Measurements from ENCODE around the gene ELFN1. TPM values are rescaled to one million over a fixed set of nuclear protein-coding genes. Genes with fewer than 3 reads are reported as not detected.
A peak's percentile ranks its signal among the peaks of the same experiment; 100 is the strongest.

The ELFN1 gene
- total RNA-seq, 4 donors from 2014 or later: 0.12 to 1.0 (median 0.46) TPM

DNA sequence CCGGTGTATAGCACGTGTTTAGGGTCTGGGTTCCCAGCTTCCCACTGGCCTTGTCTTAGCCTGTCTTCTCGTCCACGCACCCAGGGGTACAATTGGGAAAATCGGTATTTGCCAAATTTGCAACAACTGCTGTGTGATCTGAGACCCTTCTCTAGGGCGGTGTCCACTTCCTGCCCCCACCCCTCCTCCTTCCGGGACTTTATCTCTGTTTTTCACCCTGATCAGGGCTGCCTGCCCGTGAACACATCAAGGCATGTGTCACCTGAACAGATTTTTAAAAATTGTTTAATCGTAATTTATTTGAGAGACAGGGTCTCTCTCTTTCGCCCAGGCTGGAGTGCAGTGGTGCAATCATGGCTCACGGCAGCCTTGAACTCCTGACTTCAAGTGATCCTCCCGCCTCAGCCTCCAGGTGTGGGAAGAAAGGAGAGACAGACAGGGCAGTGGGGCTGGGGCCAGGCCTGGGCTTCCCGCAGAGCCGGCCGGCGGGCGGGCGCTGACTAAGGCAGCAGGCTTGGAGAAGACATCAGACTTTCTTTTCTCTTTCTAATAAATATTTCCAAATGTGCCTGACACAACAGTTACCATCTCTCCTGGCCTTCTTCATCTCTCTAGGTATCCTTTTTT, 27.5 kb downstream of the ELFN1 start:
- peak in 1 of 2 donors; percentile 5 for DNase-seq
- in situ Hi-C loops (cut with MboI; ENCODE audit: low sequenced_read_pairs in 4 of 4): no loop called here

GRCh38 chr7:1698201-1698600, 28.1 kb downstream of the ELFN1 start:
- H3K36me3 ChIP-seq: no peaks in the 10 kb centered on the region
- ATAC-seq (no peak), DNase-seq (no peak)
- no peaks in the 10 kb centered on the region for H3K4me1 ChIP-seq
- no peak for TF ChIP-seq POLR2A (IDR thresholded peaks at IDR 0.05)
- TF ChIP-seq, protein P1, sequence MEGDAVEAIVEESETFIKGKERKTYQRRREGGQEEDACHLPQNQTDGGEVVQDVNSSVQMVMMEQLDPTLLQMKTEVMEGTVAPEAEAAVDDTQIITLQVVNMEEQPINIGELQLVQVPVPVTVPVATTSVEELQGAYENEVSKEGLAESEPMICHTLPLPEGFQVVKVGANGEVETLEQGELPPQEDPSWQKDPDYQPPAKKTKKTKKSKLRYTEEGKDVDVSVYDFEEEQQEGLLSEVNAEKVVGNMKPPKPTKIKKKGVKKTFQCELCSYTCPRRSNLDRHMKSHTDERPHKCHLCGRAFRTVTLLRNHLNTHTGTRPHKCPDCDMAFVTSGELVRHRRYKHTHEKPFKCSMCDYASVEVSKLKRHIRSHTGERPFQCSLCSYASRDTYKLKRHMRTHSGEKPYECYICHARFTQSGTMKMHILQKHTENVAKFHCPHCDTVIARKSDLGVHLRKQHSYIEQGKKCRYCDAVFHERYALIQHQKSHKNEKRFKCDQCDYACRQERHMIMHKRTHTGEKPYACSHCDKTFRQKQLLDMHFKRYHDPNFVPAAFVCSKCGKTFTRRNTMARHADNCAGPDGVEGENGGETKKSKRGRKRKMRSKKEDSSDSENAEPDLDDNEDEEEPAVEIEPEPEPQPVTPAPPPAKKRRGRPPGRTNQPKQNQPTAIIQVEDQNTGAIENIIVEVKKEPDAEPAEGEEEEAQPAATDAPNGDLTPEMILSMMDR (IDR thresholded peaks at IDR 0.05 in 4 of 5, conservative IDR thresholded peaks at IDR 0.05 in 1 of 5): no peak
- H3K27me3 ChIP-seq: peaks cover 0 to 8% (median 4%) of the 10 kb centered on the region in 3 donors
- intact Hi-C loops (cut with DNase I; ENCODE audit: low total_unique reads): no loop called here
- in situ Hi-C loops (cut with MboI; ENCODE audit: low sequenced_read_pairs in 4 of 4): no loop called here
- peaks cover 0 to 8% (median 0%) of the 10 kb centered on the region in 3 donors for H3K9me3 ChIP-seq
- H3K27ac ChIP-seq: no peak overlapping the region
- no peak overlapping the region for H3K4me3 ChIP-seq

More for the DNA sequence above, 27.5 kb downstream of the ELFN1 start:
- no peak for TF ChIP-seq POLR2A (IDR thresholded peaks at IDR 0.05)
- TF ChIP-seq, protein P1 (IDR thresholded peaks at IDR 0.05 in 4 of 5, conservative IDR thresholded peaks at IDR 0.05 in 1 of 5): no peak
- ATAC-seq: no peak
- Histone ChIP-seq H3K4me1 (no peaks in the 10 kb centered on the region), H3K4me3 (no peak overlapping the region), H3K27ac (no peak overlapping the region), H3K27me3 (peaks cover 0 to 12% (median 4%) of the 10 kb centered on the region in 3 donors), H3K9me3 (peaks cover 0 to 3% (median 0%) of the 10 kb centered on the region in 3 donors), H3K36me3 (no peaks in the 10 kb centered on the region)
- intact Hi-C loops (cut with DNase I; ENCODE audit: low total_unique reads): no loop called here

GRCh38 chr7:1698951-1699350, 28.9 kb downstream of the ELFN1 start:
- peaks cover 0 to 13% (median 0%) of the 10 kb centered on the region in 3 donors for H3K9me3 ChIP-seq
- H3K27me3 ChIP-seq: peaks cover 0 to 8% (median 1%) of the 10 kb centered on the region in 3 donors
- TF ChIP-seq, protein P1 (IDR thresholded peaks at IDR 0.05 in 4 of 5, conservative IDR thresholded peaks at IDR 0.05 in 1 of 5): no peak
- TF ChIP-seq POLR2A (IDR thresholded peaks at IDR 0.05): no peak
- no peak for DNase-seq
- ATAC-seq: no peak
- no peaks in the 10 kb centered on the region for H3K36me3 ChIP-seq
- in situ Hi-C loops (cut with MboI; ENCODE audit: low sequenced_read_pairs in 4 of 4) (no loop called here), intact Hi-C loops (cut with DNase I; ENCODE audit: low total_unique reads) (no loop called here)
- H3K4me1 ChIP-seq: no peaks in the 10 kb centered on the region
- H3K4me3 ChIP-seq: no peak overlapping the region
- H3K27ac ChIP-seq: no peak overlapping the region

DNA sequence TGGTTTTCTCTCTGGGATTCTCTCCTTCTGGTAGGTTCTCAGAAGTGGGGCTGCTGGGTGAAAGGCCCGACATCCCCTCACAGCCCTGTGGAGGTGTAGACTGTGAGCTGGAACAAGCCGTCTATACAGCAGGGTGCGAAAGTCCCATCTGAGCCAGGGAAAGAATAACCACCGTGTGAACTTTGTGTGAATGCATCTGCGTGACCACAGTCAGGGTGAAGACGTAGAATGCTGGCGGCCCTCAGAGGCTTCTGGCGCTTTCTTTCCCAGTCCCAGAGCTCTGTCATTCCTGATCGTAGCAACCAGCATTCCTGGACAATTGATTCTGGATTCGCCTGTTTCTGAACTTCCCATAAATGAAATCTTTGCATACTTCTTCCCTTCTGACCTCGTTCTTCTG, 30.0 kb downstream of the ELFN1 start:
- Histone ChIP-seq H3K4me1 (no peaks in the 10 kb centered on the region), H3K4me3 (no peak overlapping the region), H3K36me3 (no peaks in the 10 kb centered on the region), H3K9me3 (peaks cover 0 to 13% (median 0%) of the 10 kb centered on the region in 3 donors), H3K27ac (no peak overlapping the region), H3K27me3 (peaks cover 0 to under 1% (median 0%) of the 10 kb centered on the region in 3 donors)
- ATAC-seq (no peak), DNase-seq (no peak)
- in situ Hi-C loops (cut with MboI; ENCODE audit: low sequenced_read_pairs in 4 of 4) (no loop called here), intact Hi-C loops (cut with DNase I; ENCODE audit: low total_unique reads) (no loop called here)
- TF ChIP-seq POLR2A (IDR thresholded peaks at IDR 0.05): no peak
- TF ChIP-seq, protein P1 (IDR thresholded peaks at IDR 0.05 in 4 of 5, conservative IDR thresholded peaks at IDR 0.05 in 1 of 5): no peak

All from gastrocnemius medialis (tissue), 4 donors.